Bone marrow (tissue), 2 donors: Measurements from ENCODE around the gene PRR23E.

Source experiments
- DNase-seq, 2 donors: peaks; one replicate each; lab custom pipeline; 2025; lab: John Stamatoyannopoulos, UW

The PRR23E gene

GRCh38 chr3:127228866-127229265 is 35.9 kb downstream of the PRR23E start:
- no peak for DNase-seq

- DNase-seq, result no peak
Measured at GRCh38 chr3:127233371-127233770, 40.4 kb downstream of the PRR23E start.

- no peak for DNase-seq
Measured at GRCh38 chr3:127234778-127235177, 41.8 kb downstream of the PRR23E start.

DNA sequence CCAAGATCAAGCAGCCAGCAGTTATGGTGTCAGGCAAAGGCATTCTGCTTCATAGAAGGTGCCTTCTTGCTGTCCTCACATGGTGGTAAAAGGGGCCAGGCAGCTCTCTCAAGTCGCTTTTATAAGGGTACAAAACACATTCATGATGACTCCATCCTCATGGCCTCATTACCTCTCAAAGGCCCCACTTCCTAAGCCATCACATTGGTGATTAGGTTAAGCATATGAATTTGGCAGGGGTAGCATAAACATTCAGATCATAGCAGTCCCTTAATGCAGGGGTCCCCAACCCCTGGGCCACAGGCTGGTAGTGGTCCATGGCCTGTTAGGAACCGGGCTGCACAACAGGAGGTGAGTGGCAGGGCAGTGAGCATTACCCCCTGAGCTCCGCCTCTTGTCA is 42.8 kb downstream of the PRR23E start:
- no peak for DNase-seq

DNA sequence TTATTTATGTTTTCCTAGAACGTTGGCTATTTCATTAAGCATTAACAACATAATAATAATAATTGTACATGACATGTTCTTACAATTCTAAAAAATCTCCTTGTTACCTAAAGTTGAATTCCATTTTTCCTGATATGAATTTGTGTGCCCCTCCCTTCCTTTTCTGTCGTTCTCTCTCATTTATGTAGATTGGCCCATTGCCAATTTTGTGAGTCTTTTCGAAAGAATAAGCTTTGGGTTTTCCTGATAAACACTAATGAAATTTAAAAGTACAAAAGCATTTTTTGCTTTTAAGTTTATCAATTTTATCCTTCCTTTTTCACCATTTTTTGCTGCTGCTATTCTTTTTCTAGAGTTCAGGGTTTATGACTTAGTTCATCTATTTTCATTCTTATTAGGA is 44.9 kb downstream of the PRR23E start:
- DNase-seq, result no peak

- no peak for DNase-seq
Measured at GRCh38 chr3:127238602-127239001, 45.7 kb downstream of the PRR23E start.

DNA sequence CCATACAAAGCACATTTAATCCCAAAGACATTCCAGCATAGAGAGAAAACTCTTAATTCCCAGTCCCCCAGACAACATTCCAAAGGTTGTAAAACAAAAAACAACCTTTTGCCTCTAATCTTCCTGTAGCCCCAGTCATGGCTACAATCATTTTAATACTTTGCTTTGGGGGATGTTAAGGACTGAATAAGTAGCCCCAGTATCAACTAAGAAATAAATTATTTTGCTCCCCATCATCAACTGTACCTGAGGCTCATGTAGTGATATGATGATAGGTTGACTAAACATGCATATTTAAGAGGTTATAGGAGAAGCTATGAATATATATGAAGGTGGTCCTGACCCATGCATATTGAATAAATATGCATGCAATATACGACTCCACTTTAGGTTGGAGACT is 54.4 kb downstream of the PRR23E start:
- DNase-seq, result no peak
